Endometrial microvascular endothelial cells (primary cell): ENCODE results near the gene C12orf42. TPM values are rescaled to one million over a fixed set of nuclear protein-coding genes. Genes with fewer than 3 reads are reported as not detected.

Source experiments
- in situ Hi-C: cut with HindIII; loops from 2 replicates; pipeline ENCODE4 v1.10.0; 2017; ENCODE audit warnings: low sequenced_read_pairs, low pct_unique_long_range_greater_than_20kb; ENCODE audit errors: inconsistent ontology term
- total RNA-seq: library from RNA; depleted of rRNA; stranded (reverse); fragments of >200 nt; gene quantifications from one replicate; pipeline ENCODE4 v1.2.3, GENCODE V29; 2015; ENCODE audit errors: inconsistent ontology term

The C12orf42 gene
- total RNA-seq = not detected

- in situ Hi-C loops = no loop called here
These were observed at the start of gene C12orf42 for GRCh38 chr12:103495469-103496456. Gene C12orf42 (minus strand): TSS chr12:103495968. CDS start chr12:103478426, 17,542 bp downstream.

- in situ Hi-C loops = no loop called here
These were observed 46.3 kb upstream of the C12orf42 start for GRCh38 chr12:103542078-103542477.

- in situ Hi-C loops = no loop called here
These were observed 44.6 kb upstream of the C12orf42 start for GRCh38 chr12:103540319-103540718.

- in situ Hi-C loops = no loop called here
These were observed 42.6 kb upstream of the C12orf42 start for GRCh38 chr12:103538397-103538796.

GRCh38 chr12:103530307-103531066 is 34.7 kb upstream of the C12orf42 start:
- in situ Hi-C loops = no loop called here

GRCh38 chr12:103529306-103529705 is 33.5 kb upstream of the C12orf42 start:
- in situ Hi-C loops = no loop called here

GRCh38 chr12:103524238-103524875 is 28.6 kb upstream of the C12orf42 start:
- in situ Hi-C loops = no loop called here

GRCh38 chr12:103523771-103524170 is 28.0 kb upstream of the C12orf42 start:
- in situ Hi-C loops = no loop called here

GRCh38 chr12:103520686-103521215 is 25.0 kb upstream of the C12orf42 start:
- in situ Hi-C loops = no loop called here

GRCh38 chr12:103519632-103520031 is 23.9 kb upstream of the C12orf42 start:
- in situ Hi-C loops = no loop called here

GRCh38 chr12:103518899-103519298 is 23.1 kb upstream of the C12orf42 start:
- in situ Hi-C loops = no loop called here

GRCh38 chr12:103517161-103517560 is 21.4 kb upstream of the C12orf42 start:
- in situ Hi-C loops = no loop called here

- in situ Hi-C loops = no loop called here
These were observed 19.6 kb upstream of the C12orf42 start for GRCh38 chr12:103515341-103515740.

GRCh38 chr12:103513875-103514274 is 18.1 kb upstream of the C12orf42 start:
- in situ Hi-C loops = no loop called here

- in situ Hi-C loops = no loop called here
These were observed 9.8 kb upstream of the C12orf42 start for GRCh38 chr12:103505371-103506236.

GRCh38 chr12:103504606-103505005 is 8.8 kb upstream of the C12orf42 start:
- in situ Hi-C loops = no loop called here

- in situ Hi-C loops = no loop called here
These were observed 8.0 kb upstream of the C12orf42 start for GRCh38 chr12:103503546-103504480.
